Effector memory CD8-positive, alpha-beta T cell (primary cell): ENCODE data around the gene TM9SF4.
A peak's percentile ranks its signal among the peaks of the same experiment; 100 is the strongest.

ENCODE experiments used
- ATAC-seq: fragments of 150-1000 bp; cut with Tn5 transposase; replicated peaks from 2 replicates; pipeline ENCODE4 v1.10.0; 2021; ENCODE audit warnings: mild to moderate bottlenecking, moderate library complexity
- DNase-seq, 3 experiments: peaks; one replicate each; pipeline ENCODE4 v3.0.0; 2021
- H3K27ac Mint-ChIP-seq, 2 donors: one replicate each; pipeline ENCODE4 v1.8.0; 2022; ENCODE audit warnings: mild to moderate bottlenecking in 2 of 2, mixed read lengths in 2 of 2, moderate library complexity in 2 of 2
- H3K27me3 Mint-ChIP-seq, 2 donors: one replicate each; pipeline ENCODE4 v1.8.0; 2022; ENCODE audit warnings: mixed read lengths in 2 of 2
- H3K36me3 Mint-ChIP-seq: one replicate; pipeline ENCODE4 v1.8.0; 2022; ENCODE audit warnings: mild to moderate bottlenecking, moderate library complexity, mixed read lengths; ENCODE audit not compliant: insufficient read depth
- H3K4me1 Mint-ChIP-seq, 2 donors: one replicate each; pipeline ENCODE4 v1.8.0; 2022; ENCODE audit warnings: low read depth in 2 of 2, mixed read lengths in 2 of 2
- H3K4me3 Mint-ChIP-seq, 2 donors: one replicate each; pipeline ENCODE4 v1.8.0; 2022; ENCODE audit warnings: mild to moderate bottlenecking in 2 of 2, mixed read lengths in 2 of 2, moderate library complexity in 2 of 2
- H3K9me3 Mint-ChIP-seq, 2 donors: one replicate each; pipeline ENCODE4 v1.8.0; 2022; ENCODE audit warnings: mixed read lengths in 2 of 2

The TM9SF4 gene

DNA sequence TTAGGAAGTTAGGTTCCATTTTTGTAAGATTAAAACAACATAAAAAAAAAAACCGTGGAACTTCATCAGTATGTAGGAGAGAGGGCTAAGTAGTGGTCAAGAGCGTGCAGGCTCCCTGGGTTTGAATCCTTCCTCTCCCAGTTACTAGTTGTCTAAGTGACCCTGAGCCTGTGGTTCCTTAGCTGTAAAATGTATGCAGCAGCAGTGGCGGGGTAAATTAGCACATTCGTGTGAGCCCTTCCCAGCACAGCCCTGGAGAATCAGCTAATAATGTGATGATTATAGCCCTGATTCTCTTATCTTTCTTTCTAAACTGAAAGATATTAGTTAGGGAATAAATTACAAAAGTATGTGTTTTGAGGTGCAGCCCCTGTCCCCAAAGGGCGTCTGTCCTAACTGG, 32.6 kb downstream of the TM9SF4 start:
- Mint-ChIP-seq H3K27me3 (no peaks in the 10 kb centered on the region), H3K4me3 (no peak overlapping the region), H3K9me3 (no peaks in the 10 kb centered on the region), H3K36me3 (peaks cover 72% of the 10 kb centered on the region), H3K27ac (peak overlapping the region in 1 of 2 donors; percentile 60), H3K4me1 (peaks cover 4 to 7% of the 10 kb centered on the region in 2 donors)
- DNase-seq (no peak), ATAC-seq (no peak)

DNA sequence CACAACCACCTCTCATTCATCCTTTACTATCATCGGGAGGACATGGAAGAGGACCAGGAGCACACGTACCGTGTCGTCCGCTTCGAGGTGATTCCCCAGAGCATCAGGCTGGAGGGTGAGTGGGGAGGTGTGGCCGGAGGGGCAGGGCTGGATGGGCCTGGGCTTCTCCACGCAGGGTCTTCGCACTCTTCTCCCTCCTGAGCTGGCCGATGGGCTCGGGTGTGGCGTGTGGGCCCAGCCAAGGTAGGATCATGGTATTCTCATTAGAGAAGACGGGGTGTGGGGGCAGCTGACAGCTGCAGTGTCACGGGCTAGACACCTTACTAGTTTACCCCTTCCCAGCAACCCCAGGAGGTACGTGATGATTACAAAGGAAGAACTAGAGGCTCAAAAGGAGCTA, 33.5 kb downstream of the TM9SF4 start:
- Mint-ChIP-seq H3K27me3 (no peaks in the 10 kb centered on the region), H3K4me1 (peaks cover 1 to 4% of the 10 kb centered on the region in 2 donors), H3K36me3 (peaks cover 77% of the 10 kb centered on the region), H3K4me3 (no peak overlapping the region), H3K9me3 (no peaks in the 10 kb centered on the region), H3K27ac (peak overlapping the region in 1 of 2 donors; percentile 28)
- ATAC-seq (no peak), DNase-seq (no peak)

DNA sequence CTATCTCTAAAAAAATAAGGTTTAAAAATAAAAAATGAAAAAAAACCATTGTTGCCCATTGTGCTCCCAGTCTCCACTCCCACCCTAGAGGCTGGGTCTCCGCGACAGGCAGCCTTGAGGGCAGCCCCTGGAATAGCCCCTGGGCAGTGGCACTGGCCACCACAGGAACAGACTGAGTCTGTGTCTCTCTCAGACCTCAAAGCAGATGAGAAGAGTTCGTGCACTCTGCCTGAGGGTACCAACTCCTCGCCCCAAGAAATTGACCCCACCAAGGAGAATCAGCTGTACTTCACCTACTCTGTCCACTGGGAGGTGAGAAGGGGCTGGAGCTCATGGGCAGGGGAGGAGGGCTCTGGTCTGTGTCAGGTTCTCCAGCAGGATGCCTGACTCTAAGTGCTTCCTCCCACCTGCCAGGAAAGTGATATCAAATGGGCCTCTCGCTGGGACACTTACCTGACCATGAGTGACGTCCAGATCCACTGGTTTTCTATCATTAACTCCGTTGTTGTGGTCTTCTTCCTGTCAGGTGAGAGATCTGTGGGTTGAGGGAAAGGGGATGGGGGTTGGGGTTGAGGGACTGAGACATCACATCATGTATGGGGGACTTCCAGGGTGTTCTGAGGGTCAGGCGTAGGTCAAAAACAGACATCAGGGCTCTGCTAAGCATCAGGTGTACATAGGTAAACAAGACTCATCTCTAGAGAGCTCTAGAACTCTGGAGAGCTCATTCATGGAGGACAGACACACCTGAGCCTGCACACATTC, 35.6 kb downstream of the TM9SF4 start:
- Mint-ChIP-seq H3K4me3 (no peak overlapping the region), H3K27ac (no peak overlapping the region), H3K27me3 (no peaks in the 10 kb centered on the region), H3K36me3 (peaks cover 74% of the 10 kb centered on the region), H3K9me3 (no peaks in the 10 kb centered on the region), H3K4me1 (peaks cover 0 to 1% of the 10 kb centered on the region in 2 donors)
- DNase-seq, result no peak
- ATAC-seq, result no peak

DNA sequence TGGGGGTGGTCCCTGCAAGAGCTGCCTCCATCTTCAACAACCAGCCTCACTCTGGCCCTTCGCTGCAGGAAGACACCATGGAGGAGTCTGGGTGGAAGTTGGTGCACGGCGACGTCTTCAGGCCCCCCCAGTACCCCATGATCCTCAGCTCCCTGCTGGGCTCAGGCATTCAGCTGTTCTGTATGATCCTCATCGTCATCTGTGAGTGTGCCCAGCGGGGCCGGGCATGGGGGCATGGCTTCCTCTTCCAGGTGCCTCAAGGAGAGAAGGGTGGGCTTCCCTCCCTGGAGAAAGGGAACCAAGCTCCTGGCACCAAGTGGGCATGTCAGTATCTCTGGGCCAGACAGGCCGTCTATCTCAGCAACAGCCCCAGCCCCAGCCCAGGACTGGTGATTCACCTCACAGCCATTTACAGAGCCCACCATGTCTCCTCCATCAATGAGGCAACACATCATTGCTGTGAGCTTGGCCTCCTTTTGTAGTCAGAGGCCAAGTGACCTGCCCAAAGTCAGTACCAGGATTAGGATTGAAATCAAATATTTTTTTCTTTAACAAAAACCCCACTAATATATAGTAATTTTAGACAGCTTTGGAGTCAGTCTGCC, 40.2 kb downstream of the TM9SF4 start:
- Mint-ChIP-seq H3K4me1 (peaks cover 0 to 1% of the 10 kb centered on the region in 2 donors), H3K27ac (no peak overlapping the region), H3K36me3 (peaks cover 71% of the 10 kb centered on the region), H3K4me3 (no peak overlapping the region), H3K9me3 (no peaks in the 10 kb centered on the region), H3K27me3 (no peaks in the 10 kb centered on the region)
- DNase-seq (no peak), ATAC-seq (no peak)

DNA sequence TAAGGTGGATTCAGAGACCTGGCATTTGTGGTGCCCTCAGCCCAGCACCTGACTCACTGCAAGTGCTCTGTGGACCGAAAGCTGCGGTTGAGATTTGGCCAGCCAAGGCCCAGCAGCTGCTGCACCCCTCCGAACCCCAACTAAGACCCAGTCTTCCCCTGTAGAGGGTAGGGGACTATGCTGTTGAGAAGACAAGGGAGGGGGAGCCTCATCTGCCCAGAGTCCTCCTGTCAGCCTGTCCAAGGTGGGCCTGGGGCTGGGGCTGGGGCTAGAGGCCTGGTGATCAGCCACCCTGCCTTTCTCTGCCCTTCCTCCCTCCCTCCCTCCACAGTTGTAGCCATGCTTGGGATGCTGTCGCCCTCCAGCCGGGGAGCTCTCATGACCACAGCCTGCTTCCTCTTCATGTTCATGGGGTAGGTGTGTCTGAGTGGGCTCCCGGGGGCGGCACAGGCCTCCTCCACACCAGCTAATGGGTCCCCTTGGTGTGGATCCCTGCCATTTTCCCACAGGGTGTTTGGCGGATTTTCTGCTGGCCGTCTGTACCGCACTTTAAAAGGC, 40.9 kb downstream of the TM9SF4 start:
- peaks cover 1 to 4% of the 10 kb centered on the region in 2 donors for H3K4me1 Mint-ChIP-seq
- peaks cover 68% of the 10 kb centered on the region for H3K36me3 Mint-ChIP-seq
- no peak for DNase-seq
- no peak for ATAC-seq
- H3K27me3 Mint-ChIP-seq, result no peaks in the 10 kb centered on the region
- peak overlapping the region in 1 of 2 donors; percentile 81 for H3K27ac Mint-ChIP-seq
- H3K4me3 Mint-ChIP-seq, result no peak overlapping the region
- H3K9me3 Mint-ChIP-seq, result no peaks in the 10 kb centered on the region

DNA sequence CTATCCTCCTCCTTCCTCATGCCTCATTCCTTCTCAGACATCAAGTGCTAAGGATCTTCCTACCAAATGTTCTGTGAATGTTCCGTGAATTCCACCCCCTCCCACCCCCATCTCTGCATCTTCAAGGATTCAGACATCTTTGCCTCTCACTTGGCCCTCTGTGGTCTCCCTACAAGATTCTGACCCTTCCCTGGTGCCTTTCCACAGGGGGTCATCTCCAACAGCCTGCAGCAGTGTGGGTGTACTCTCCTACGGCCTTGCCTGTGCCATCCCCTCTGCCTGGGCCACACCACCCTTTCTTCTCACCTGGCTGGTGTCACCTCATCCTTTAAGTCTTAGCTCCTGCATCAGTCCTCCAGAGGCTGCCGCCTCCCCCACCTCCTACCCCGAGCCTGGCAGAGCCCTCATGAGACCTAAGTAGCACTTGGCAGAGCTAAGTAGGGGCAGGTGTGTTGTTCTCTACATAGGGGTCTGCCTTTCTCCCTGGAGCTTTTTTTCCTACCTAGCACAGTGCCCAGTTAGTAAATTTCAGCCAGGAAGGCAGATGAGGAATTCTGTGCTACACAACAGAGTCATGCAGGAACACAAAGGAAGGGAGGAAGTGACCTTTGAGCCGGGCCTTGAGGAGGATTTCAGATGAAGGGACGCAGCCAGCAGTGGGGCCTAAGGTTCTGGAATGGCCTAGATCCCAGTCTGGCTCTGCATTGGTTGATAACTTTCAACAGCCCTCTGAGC, 43.1 kb downstream of the TM9SF4 start:
- Mint-ChIP-seq H3K9me3 (no peaks in the 10 kb centered on the region), H3K36me3 (peaks cover 58% of the 10 kb centered on the region), H3K4me1 (peaks cover 0 to 5% of the 10 kb centered on the region in 2 donors), H3K27me3 (no peaks in the 10 kb centered on the region), H3K4me3 (no peak overlapping the region), H3K27ac (peak overlapping the region; percentile 18 to 32)
- DNase-seq, result no peak
- no peak for ATAC-seq

DNA sequence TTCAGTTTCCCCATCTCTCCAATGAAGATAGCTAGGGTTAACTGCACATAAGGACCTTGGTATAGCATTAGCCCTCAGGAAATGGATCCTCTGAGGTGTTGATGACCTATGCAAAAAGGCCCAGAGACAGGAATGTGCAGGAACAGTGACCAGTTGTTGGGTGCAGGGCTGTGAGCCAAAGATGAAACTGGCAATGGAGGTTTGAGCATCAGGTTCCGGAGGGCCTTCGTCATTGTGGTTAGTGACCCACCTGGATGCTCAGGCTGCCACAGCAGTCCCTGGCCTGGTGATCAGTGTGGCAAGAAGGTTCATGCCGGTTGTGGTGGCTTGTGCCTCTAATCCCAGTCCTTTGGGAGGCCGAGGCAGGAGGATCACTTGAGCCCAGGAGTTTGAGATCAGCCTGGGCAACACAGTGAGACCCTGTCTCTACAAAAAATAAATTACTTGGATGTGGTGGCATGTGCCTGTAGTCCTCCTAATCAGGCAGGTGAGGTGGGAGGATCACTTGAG, 43.7 kb downstream of the TM9SF4 start:
- no peak overlapping the region for H3K4me3 Mint-ChIP-seq
- DNase-seq (no peak), ATAC-seq (no peak)
- no peaks in the 10 kb centered on the region for H3K27me3 Mint-ChIP-seq
- H3K4me1 Mint-ChIP-seq, result peaks cover 0 to 5% of the 10 kb centered on the region in 2 donors
- H3K9me3 Mint-ChIP-seq, result no peaks in the 10 kb centered on the region
- peaks cover 57% of the 10 kb centered on the region for H3K36me3 Mint-ChIP-seq
- H3K27ac Mint-ChIP-seq, result peak overlapping the region; percentile 18 to 32

DNA sequence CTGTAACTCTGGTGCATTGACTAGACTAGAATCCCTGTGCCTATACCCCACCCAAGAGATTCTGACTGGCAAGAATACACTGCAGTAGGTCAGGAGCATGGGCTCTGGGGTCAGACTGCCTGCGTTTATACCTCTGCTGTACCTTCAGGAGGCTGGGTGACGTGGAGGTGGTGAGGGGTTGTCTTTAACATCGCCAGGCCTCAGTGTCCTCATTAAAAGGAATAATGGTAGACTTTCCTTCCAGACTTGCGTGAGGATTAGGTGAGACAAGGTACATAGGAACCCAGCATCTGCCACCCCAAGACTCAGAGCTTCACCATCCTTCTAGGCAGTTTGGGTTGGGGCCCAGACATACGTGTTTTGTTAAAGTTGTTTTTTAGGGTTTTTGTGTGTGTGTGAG, 44.3 kb downstream of the TM9SF4 start:
- H3K27ac Mint-ChIP-seq, result no peak overlapping the region

DNA sequence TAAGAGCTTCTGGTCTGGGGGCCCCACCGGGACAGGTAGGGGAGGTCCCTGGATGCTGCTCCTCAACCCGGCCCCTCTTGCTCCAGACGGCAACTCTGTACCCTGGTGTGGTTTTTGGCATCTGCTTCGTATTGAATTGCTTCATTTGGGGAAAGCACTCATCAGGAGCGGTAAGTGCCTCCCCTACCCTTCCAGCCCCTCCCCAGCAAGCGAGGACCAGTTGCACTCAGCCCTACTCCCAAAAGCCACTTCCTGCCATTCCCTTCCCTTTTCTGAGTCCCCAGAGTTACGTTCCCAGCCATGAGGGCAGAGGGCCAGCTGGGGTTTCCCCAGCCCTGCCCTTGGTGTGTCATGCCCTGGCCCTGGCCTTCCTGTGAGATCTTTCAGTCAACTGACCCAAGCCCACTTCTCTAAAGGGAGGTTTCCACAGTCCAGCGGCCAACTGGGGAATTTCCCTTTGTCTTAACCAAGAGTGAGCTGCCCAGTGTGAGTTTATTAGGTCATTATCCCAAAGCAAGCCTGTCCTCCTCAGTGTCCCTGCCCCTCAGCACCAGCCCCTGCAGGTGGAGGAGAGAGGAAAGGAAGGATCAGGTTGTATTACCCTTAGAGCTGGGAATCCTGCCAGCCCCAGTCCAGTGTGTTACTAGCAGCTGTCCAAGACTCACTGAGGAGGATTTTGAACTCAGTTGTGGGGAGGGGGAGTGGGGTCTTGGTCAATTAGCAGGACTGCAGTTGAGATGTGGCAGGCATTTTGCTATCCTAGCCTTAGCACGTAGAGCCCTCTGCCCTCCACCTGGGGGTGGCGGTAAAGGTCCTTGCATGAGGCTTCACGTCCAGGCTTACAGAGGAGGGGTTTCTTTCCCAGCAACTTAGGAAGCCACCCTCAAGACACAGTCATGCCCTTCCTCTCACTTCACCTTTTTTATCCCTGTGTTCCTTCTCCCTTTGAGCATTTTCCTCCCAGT, 45.8 kb downstream of the TM9SF4 start:
- Mint-ChIP-seq H3K9me3 (no peaks in the 10 kb centered on the region), H3K36me3 (peaks cover 53% of the 10 kb centered on the region), H3K27ac (peak overlapping the region; percentile 27 to 39), H3K4me1 (peaks cover 0 to 5% of the 10 kb centered on the region in 2 donors), H3K4me3 (no peak overlapping the region), H3K27me3 (no peaks in the 10 kb centered on the region)
- DNase-seq (no peak), ATAC-seq (peak; percentile 59)

More for the DNA sequence above, 44.3 kb downstream of the TM9SF4 start:
- Mint-ChIP-seq H3K27me3 (no peaks in the 10 kb centered on the region), H3K4me1 (peaks cover 0 to 5% of the 10 kb centered on the region in 2 donors), H3K36me3 (peaks cover 62% of the 10 kb centered on the region), H3K9me3 (no peaks in the 10 kb centered on the region), H3K4me3 (no peak overlapping the region)
- DNase-seq (no peak), ATAC-seq (no peak)

DNA sequence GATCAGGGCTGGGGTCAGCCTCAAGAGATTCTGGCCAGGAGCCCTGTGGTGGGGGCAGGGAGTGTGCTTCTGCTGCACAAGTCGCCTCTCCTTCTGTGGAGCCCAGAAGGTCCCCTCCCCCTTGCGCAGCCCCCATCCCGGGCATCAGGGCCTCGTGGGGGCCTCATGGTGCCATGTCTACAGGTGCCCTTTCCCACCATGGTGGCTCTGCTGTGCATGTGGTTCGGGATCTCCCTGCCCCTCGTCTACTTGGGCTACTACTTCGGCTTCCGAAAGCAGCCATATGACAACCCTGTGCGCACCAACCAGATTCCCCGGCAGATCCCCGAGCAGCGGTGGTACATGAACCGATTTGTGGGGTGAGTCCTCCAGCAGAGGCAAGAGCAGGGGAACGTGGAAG, 48.1 kb downstream of the TM9SF4 start:
- Mint-ChIP-seq H3K4me1 (peaks cover 0 to 5% of the 10 kb centered on the region in 2 donors), H3K27ac (peak overlapping the region; percentile 21 to 73), H3K36me3 (peaks cover 49% of the 10 kb centered on the region), H3K27me3 (no peaks in the 10 kb centered on the region), H3K9me3 (no peaks in the 10 kb centered on the region), H3K4me3 (no peak overlapping the region)
- DNase-seq (no peak), ATAC-seq (no peak)

DNA sequence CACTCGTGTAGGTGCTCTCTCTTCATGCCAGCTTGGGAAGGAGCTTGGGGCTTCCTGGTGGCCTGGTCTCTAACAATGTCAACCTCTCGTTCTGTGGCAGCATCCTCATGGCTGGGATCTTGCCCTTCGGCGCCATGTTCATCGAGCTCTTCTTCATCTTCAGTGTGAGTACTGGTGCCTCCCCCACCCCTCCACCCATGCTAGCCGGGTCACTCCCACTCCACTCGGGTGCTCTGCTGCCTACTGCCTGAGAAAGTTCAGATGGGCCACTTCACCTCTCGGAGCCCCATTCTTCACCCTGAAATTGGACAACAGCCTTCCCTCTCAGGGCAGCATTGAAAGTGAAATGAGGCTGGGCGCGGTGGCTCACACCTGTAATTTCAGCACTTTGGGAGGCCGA, 48.8 kb downstream of the TM9SF4 start:
- H3K36me3 Mint-ChIP-seq, result peaks cover 49% of the 10 kb centered on the region
- no peak overlapping the region for H3K27ac Mint-ChIP-seq
- ATAC-seq (no peak), DNase-seq (no peak)
- H3K4me1 Mint-ChIP-seq, result peaks cover 0 to 5% of the 10 kb centered on the region in 2 donors
- H3K4me3 Mint-ChIP-seq, result no peak overlapping the region
- no peaks in the 10 kb centered on the region for H3K27me3 Mint-ChIP-seq
- H3K9me3 Mint-ChIP-seq, result no peaks in the 10 kb centered on the region

DNA sequence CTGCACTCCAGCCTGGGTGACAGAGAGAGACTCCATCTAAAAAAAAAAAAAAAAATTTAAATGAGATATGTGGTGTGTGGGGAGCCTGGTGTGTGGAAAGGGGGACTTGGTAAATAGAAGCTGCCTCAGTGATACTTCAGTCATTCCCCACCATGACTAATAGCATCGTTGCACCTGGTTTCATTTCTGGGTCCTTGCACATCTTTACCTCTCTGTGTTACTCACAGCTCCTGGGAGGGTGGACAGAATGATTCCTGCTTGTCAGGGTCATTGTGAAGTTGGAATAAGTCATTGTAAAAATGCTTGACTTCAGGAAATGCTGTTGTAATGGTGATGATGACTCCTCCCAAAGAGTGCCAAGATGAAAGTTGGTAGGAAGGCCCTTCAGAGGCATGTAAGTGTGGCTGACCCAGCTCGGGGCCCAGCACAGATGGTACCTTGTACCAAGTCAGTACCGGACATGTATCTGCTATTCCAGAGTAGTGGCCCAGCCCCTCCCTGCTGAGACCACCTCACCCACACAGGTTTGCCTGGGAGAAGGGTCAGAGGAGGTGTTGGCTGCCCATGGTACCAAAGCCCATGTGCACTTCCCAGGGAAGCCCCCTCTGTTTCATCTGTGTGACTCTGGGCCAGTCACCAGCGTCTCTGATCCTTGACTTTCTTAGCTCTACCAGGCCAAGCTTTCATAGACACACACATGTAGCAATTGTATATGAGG, 49.6 kb downstream of the TM9SF4 start:
- Mint-ChIP-seq H3K4me1 (peaks cover 0 to 5% of the 10 kb centered on the region in 2 donors), H3K4me3 (no peak overlapping the region), H3K27me3 (no peaks in the 10 kb centered on the region), H3K9me3 (no peaks in the 10 kb centered on the region), H3K36me3 (peaks cover 53% of the 10 kb centered on the region), H3K27ac (no peak overlapping the region)
- no peak for ATAC-seq
- no peak for DNase-seq
